A172 (cell line): ENCODE results near the gene CACHD1. TPM values are rescaled to one million over a fixed set of nuclear protein-coding genes. Genes with fewer than 3 reads are reported as not detected.
A peak's percentile ranks its signal among the peaks of the same experiment; 100 is the strongest.

ENCODE experiments used
- DNase-seq: peaks from one replicate; pipeline ENCODE4 v3.0.0-alpha.2; 2015; ENCODE audit warnings: low spot score
- total RNA-seq: library from RNA; depleted of rRNA; stranded (reverse); fragments of >200 nt; shearing (Covaris generic); gene quantifications from 2 replicates; pipeline ENCODE4 v1.2.3, GENCODE V29; 2014

CACHD1 gene
- total RNA-seq, 1 experiment from 2014 or later, result 4.2 TPM

GRCh38 chr1:64523413-64524337 is 53.7 kb downstream of the CACHD1 start:
- DNase-seq, result no peak

GRCh38 chr1:64524614-64525013 is 54.7 kb downstream of the CACHD1 start:
- no peak for DNase-seq

GRCh38 chr1:64525116-64525686 is 55.3 kb downstream of the CACHD1 start:
- no peak for DNase-seq

GRCh38 chr1:64526312-64526711 is 56.4 kb downstream of the CACHD1 start:
- no peak for DNase-seq

GRCh38 chr1:64527165-64527564 is 57.2 kb downstream of the CACHD1 start:
- no peak for DNase-seq

GRCh38 chr1:64527786-64528185 is 57.9 kb downstream of the CACHD1 start:
- DNase-seq, result no peak

- DNase-seq, result no peak
These were observed 61.2 kb downstream of the CACHD1 start for GRCh38 chr1:64530969-64531692.

GRCh38 chr1:64532646-64533045 is 62.7 kb downstream of the CACHD1 start:
- peak; percentile 36 for DNase-seq

GRCh38 chr1:64535938-64536835 is 66.3 kb downstream of the CACHD1 start:
- no peak for DNase-seq

- DNase-seq, result no peak
These were observed 67.0 kb downstream of the CACHD1 start for GRCh38 chr1:64536836-64537490.

GRCh38 chr1:64537942-64538341 is 68.0 kb downstream of the CACHD1 start:
- no peak for DNase-seq

GRCh38 chr1:64538389-64538788 is 68.5 kb downstream of the CACHD1 start:
- DNase-seq, result no peak

GRCh38 chr1:64539289-64539688 is 69.4 kb downstream of the CACHD1 start:
- no peak for DNase-seq

GRCh38 chr1:64539781-64540218 is 69.9 kb downstream of the CACHD1 start:
- DNase-seq, result no peak

- DNase-seq, result no peak
These were observed 70.4 kb downstream of the CACHD1 start for GRCh38 chr1:64540265-64540791.

GRCh38 chr1:64542118-64542517 is 72.2 kb downstream of the CACHD1 start:
- no peak for DNase-seq

GRCh38 chr1:64543831-64544230 is 73.9 kb downstream of the CACHD1 start:
- peak; percentile 23 for DNase-seq

- DNase-seq, result no peak
These were observed 75.4 kb downstream of the CACHD1 start for GRCh38 chr1:64545118-64545843.

- no peak for DNase-seq
These were observed 76.1 kb downstream of the CACHD1 start for GRCh38 chr1:64546013-64546412.
